Stimulated activated CD8-positive, alpha-beta memory T cell treated with anti-CD3 and anti-CD28 coated beads, Interleukin-15, amount 100 ng/mL, for 24 hours (primary cell): ENCODE results near the gene MRPL58.
A peak's percentile ranks its signal among the peaks of the same experiment; 100 is the strongest.
"Not testable (repeated sequence)": the region's sequence is repeated elsewhere in the genome, so short reads cannot be mapped to it uniquely, and the experiment has no call there.

ENCODE experiments used
- DNase-seq: peaks from one replicate; pipeline ENCODE4 v3.0.0-alpha.2; 2020; ENCODE audit warnings: low read depth

MRPL58 gene

DNA sequence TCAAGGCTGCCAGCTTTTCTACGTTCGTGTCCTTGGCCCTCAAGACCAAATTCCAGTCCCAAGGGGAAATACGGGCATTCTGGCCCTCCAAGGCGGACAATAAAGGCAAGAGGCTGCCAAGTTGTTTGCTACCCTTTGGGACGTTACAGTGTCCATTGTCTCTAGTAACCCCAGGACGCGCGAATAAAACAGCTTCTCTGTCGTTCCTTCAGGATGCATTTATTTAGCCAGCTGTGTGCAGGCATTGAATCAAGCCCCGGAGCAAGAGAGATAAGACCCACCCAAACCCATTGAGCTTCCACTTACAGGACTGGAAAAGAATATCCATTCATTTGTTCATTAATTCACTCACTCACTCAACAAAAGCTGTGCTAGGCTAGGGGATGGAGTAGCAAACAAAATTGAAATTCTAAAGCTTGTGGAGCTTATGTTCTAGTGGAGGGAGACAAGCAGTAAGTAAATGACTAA is 656 bp downstream of the MRPL58 start:
- no peak for DNase-seq

- no peak for DNase-seq
Measured at GRCh38 chr17:75019146-75019545, 6.7 kb downstream of the MRPL58 start.

GRCh38 chr17:75019710-75020109 is 7.2 kb downstream of the MRPL58 start:
- DNase-seq, result no peak

DNA sequence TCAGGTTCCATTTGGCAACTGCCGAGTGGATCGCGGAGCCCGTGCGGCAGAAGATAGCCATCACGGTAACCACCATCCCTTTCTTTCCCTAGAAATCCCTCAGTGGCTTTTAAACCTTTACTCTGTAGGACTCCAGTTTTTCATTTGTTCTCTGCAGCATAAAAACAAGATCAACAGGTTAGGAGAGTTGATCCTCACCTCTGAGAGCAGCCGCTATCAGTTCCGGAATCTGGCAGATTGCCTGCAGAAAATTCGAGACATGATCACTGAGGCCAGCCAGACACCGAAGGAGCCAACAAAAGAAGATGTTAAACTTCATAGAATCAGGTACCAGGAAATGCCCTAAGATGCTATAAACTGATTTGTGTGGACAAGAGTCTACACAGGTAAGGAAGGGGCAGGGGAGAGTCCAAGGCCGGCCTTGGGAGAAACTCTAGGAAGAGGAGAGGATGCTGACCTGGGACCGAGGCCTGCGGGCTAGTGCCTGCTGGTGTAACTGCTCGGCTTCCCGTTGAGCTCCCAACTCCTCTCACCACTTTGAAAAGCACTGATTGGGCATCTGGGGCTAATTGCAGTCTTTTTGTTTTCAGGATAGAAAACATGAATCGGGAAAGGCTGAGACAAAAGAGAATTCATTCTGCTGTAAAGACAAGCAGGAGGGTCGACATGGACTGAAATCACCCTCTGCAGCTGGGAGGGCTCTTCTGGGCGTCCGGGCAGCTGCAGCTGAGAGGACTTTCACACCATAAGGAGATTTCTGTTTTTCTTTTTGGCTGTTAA is 8.1 kb downstream of the MRPL58 start:
- no peak for DNase-seq

- DNase-seq, result no peak
Measured at GRCh38 chr17:75024686-75025397, 12.4 kb downstream of the MRPL58 start.

DNA sequence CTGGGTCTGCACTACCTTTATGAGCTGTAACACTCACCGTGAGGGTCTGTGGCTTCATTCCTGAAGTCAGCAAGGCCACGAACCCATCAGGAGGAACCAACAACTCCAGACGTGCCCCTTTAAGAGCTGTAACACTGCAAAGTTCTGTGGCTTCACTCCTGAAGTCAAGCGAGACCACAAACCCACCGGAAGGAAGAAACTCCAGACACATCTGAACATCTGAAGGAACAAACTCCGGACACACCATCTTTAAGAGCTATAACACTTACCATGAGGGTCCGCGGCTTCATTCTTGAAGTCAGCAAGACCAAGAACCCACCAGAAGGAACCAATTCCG is 12.9 kb downstream of the MRPL58 start:
- not testable (repeated sequence) for DNase-seq

DNA sequence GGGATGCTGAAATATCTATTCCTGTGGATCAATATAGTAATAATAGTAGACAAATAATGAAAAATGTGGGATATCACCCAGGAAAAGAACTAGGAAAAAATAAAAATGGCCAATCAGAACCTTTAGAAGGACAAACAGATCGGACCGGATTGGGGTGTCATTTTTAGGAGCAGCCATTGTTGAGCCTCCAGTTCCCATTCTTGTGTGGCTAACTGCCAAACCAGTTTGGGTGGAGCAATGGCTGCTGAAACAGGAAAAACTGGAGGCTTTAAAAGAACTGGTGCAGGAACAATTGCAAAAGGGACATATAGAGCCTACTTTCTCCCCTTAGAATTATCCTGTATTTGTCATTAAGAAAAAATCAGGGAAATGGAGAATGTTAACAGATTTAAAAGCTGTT is 14.2 kb downstream of the MRPL58 start:
- not testable (repeated sequence) for DNase-seq

GRCh38 chr17:75030161-75030560 is 17.7 kb downstream of the MRPL58 start:
- no peak for DNase-seq

GRCh38 chr17:75031972-75032719 is 19.7 kb downstream of the MRPL58 start:
- DNase-seq, result no peak

DNA sequence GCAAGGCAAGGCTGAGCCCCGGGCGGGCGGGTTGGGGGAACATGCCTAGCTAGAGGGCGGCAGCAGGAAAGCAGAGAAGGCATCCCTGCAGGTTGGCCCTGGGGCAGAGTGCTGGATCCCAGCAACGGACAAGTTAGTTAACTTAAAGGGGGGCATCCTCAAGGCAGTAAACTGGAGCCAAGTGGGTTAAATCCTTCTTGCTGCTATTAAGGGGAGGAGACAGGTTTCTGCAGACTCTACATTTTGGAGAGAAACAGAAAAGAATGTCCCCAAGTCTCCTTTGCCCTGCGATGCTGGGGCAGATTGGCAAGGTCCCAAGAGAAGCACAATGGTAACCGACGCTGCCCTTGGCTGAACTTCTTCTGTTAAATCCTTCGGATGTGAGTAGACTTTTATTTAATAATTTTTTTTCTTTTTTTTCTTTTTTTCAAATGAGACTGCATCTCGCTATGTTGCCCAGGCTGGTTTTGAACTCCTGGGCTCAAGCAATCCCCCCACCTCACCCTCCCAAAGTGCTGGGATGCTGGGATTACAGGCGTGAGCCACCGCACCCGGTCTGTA is 20.3 kb downstream of the MRPL58 start:
- DNase-seq, result no peak

GRCh38 chr17:75033346-75034235 is 21.1 kb downstream of the MRPL58 start:
- peak; percentile 96 for DNase-seq

GRCh38 chr17:75034236-75034908 is 21.9 kb downstream of the MRPL58 start:
- peak; percentile 92 for DNase-seq

DNA sequence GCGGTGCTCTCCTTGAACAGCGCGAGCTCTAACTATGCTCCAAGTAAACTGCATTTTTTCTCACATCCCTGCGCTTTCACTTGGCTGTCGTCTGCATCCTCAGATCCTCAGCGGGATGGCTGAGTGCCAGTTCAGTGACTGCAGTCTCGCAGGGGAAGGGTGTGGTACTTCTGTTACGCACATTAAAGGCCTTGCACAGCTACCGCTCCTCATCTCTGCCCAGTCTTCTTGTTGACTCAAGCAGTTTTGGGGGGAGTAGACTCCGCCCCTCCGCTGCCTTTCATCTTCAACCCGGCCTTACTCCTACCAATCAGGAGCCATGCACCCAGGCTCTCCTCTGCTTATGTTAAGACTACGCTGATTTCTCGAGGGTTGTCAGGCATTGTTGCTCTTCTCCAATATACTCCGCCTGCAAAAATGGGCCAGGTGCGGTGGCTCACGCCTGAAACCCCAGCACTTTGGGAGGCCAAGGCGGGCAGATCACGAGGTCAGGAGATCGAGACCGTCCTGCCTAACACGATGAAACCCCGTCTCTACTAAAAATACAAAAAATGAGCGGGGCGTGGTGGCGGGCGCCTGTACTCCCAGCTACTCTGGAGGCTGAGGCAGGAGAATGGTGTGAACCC is 24.3 kb downstream of the MRPL58 start:
- DNase-seq, result no peak

- DNase-seq, result no peak
Measured at GRCh38 chr17:75039238-75039637, 26.8 kb downstream of the MRPL58 start.

- no peak for DNase-seq
Measured at GRCh38 chr17:75041656-75042280, 29.3 kb downstream of the MRPL58 start.

DNA sequence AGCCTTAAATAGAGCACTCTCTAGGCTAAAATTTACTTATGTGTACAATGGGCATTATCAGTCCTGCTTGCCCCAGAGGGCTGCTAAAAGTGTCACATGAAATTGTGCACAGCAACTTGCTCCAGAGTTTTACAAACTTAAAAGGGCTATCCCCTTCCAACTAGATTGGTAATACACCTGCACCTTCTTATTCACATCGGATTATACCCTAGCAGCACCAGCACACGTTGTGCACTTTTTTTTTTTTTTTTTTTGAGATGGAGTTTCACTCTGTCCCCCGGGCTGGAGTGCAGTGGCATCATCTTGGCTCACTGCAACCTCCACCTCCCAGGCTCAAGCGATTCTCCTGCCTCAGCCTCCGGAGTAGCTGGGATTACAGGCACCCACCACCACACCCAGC is 31.3 kb downstream of the MRPL58 start:
- not testable (repeated sequence) for DNase-seq

GRCh38 chr17:75044716-75045115 is 32.2 kb downstream of the MRPL58 start:
- no peak for DNase-seq

DNA sequence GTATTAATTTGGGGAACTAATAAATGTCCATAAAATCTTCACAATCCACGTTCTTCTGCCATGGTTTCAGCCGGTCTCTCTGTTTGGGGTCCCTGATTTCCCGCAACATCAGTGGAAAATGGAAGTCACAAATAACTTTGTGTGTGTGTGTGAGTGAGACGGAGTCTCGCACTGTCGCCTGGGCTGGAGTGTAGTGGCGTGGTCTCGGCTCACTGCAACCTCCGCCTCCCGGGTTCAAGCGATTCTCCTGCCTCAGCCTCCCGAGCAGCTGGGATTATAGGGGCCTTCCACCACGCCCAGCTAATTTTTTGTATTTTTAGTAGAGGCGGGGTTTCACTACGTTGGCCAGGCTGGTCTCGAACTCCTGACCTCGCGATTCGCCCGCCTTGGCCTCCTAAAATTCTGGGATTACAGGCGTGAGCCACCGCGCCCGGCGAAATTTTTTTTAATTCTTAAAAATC is 33.5 kb downstream of the MRPL58 start:
- DNase-seq, result not testable (repeated sequence)

- DNase-seq, result peak; percentile 81
Measured at GRCh38 chr17:75046407-75047289, 34.2 kb downstream of the MRPL58 start, which contains the start of the genes ATP5PD and KCTD2. TSS of gene ATP5PD (minus strand) at chr17:75046969. CDS start at chr17:75042650, 4,319 bp downstream. TSS of gene KCTD2 (plus strand) at chr17:75047225. CDS start at chr17:75047251, 26 bp downstream.
